HepG2 (cell line): ENCODE measurements around the gene RPLP2. TPM values are rescaled to one million over a fixed set of nuclear protein-coding genes. Genes with fewer than 3 reads are reported as not detected.

Experiments used
- ADNP ChIP-seq: sonication (generic); formaldehyde crosslinking; IDR thresholded peaks from 2 replicates; pipeline ENCODE4 v1.4.0; 2020; ENCODE audit warnings: missing genetic modification reagents
- CENPBD1 ChIP-seq: sonication (generic); formaldehyde crosslinking; IDR thresholded peaks from 2 replicates; pipeline ENCODE4 v1.8.0; 2022; ENCODE audit warnings: missing genetic modification reagents, low read depth, mild to moderate bottlenecking, borderline replicate concordance
- ELF4 ChIP-seq: sonication (generic); formaldehyde crosslinking; IDR thresholded peaks from 2 replicates; pipeline ENCODE4 v1.5.0; 2020; ENCODE audit warnings: missing genetic modification reagents, mild to moderate bottlenecking, moderate library complexity, borderline replicate concordance
- FOXK2 ChIP-seq: fragments of 450-650 bp; IDR thresholded peaks from 2 replicates; pipeline ENCODE4 v1.6.1; 2016
- HMG20A ChIP-seq: IDR thresholded peaks from 2 replicates; pipeline ENCODE4 v1.6.1; 2016; ENCODE audit warnings: borderline replicate concordance
- HNRNPK ChIP-seq: fragments of 200-400 bp; formaldehyde crosslinking; IDR thresholded peaks from 2 replicates; pipeline ENCODE4 v1.6.1; 2018; ENCODE audit warnings: low read length, low read depth, moderate library complexity, mild to moderate bottlenecking; ENCODE audit not compliant: poor library complexity, severe bottlenecking
- JARID2 ChIP-seq: sonication (generic); formaldehyde crosslinking; IDR thresholded peaks from 2 replicates; pipeline ENCODE4 v1.8.1; 2023; ENCODE audit warnings: missing genetic modification reagents, inconsistent platforms; ENCODE audit not compliant: insufficient replicate concordance
- KAT2B ChIP-seq: fragments of 150-350 bp; IDR thresholded peaks from 2 replicates; pipeline ENCODE4 v1.6.1; 2014; ENCODE audit warnings: low read depth, low read length, borderline replicate concordance
- NFAT5 ChIP-seq: sonication (generic); formaldehyde crosslinking; IDR thresholded peaks from 2 replicates; pipeline ENCODE4 v1.4.0; 2020; ENCODE audit warnings: missing genetic modification reagents
- NKX3-1 ChIP-seq: sonication (generic); formaldehyde crosslinking; IDR thresholded peaks from 2 replicates; pipeline ENCODE4 v1.5.0; 2020; ENCODE audit warnings: missing genetic modification reagents
- NR2F1 ChIP-seq, 2 experiments: fragments of 450-650 bp in 1 of 2; formaldehyde crosslinking in 1 of 2; IDR thresholded peaks; 2 replicates each; pipeline versions ENCODE4 v1.5.0 to v1.6.1; 2016 to 2020; ENCODE audit warnings: mild to moderate bottlenecking in 1 of 2, missing compliant biosample characterization in 1 of 2, missing genetic modification reagents in 1 of 2, moderate library complexity in 1 of 2
- POLR2AphosphoS5 ChIP-seq: IDR thresholded peaks from 2 replicates; pipeline ENCODE4 v1.6.1; 2012; ENCODE audit warnings: low read depth, low read length
- RBAK ChIP-seq: sonication (generic); formaldehyde crosslinking; IDR thresholded peaks from 2 replicates; pipeline ENCODE4 v1.5.1; 2020; ENCODE audit warnings: mild to moderate bottlenecking, missing genetic modification reagents
- SMAD9 ChIP-seq: sonication (generic); formaldehyde crosslinking; IDR thresholded peaks from 2 replicates; pipeline ENCODE4 v1.5.1; 2020; ENCODE audit warnings: mild to moderate bottlenecking, missing genetic modification reagents
- SNAI1 ChIP-seq: sonication (generic); formaldehyde crosslinking; IDR thresholded peaks from 2 replicates; pipeline ENCODE4 v1.5.0; 2020; ENCODE audit warnings: mild to moderate bottlenecking, missing genetic modification reagents, borderline replicate concordance
- SPEN ChIP-seq: sonication (generic); formaldehyde crosslinking; IDR thresholded peaks from 2 replicates; pipeline ENCODE4 v1.5.1; 2020; ENCODE audit warnings: low read depth, mild to moderate bottlenecking, missing genetic modification reagents
- SUZ12 ChIP-seq: fragments of 150-350 bp; IDR thresholded peaks from 2 replicates; pipeline ENCODE4 v1.6.1; 2014; ENCODE audit warnings: low read depth, low read length
- TBX2 ChIP-seq: sonication (generic); formaldehyde crosslinking; IDR thresholded peaks from 2 replicates; pipeline ENCODE4 v1.5.0; 2020; ENCODE audit warnings: missing genetic modification reagents, mild to moderate bottlenecking, borderline replicate concordance
- THAP7 ChIP-seq: sonication (generic); formaldehyde crosslinking; IDR thresholded peaks from 2 replicates; pipeline ENCODE4 v1.8.1; 2023; ENCODE audit warnings: mild to moderate bottlenecking, missing genetic modification reagents
- ZFP36L1 ChIP-seq: sonication (generic); formaldehyde crosslinking; IDR thresholded peaks from 2 replicates; pipeline ENCODE4 v1.8.0; 2022; ENCODE audit warnings: mild to moderate bottlenecking, missing genetic modification reagents, moderate library complexity
- ZNF337 ChIP-seq: sonication (generic); formaldehyde crosslinking; IDR thresholded peaks from 2 replicates; pipeline ENCODE4 v1.5.1; 2020; ENCODE audit warnings: missing genetic modification reagents, low read depth, mild to moderate bottlenecking, borderline replicate concordance
- ZNF510 ChIP-seq: sonication (generic); formaldehyde crosslinking; IDR thresholded peaks from 2 replicates; pipeline ENCODE4 v1.4.0; 2020; ENCODE audit warnings: low read depth, mild to moderate bottlenecking, missing genetic modification reagents
- ZNF672 ChIP-seq: sonication (generic); formaldehyde crosslinking; IDR thresholded peaks from 2 replicates; pipeline ENCODE4 v1.8.1; 2022; ENCODE audit warnings: missing genetic modification reagents
- ZNF83 ChIP-seq: sonication (generic); formaldehyde crosslinking; IDR thresholded peaks from 2 replicates; pipeline ENCODE4 v1.4.0; 2020; ENCODE audit warnings: missing genetic modification reagents, mild to moderate bottlenecking, borderline replicate concordance
- polyA plus RNA-seq, 8 experiments: library from polyadenylated mRNA; depleted of rRNA in 3 of 8; stranded (reverse) in 7 of 8; unstranded in 1 of 8; fragments of >200 nt; fragmentation: Illumina TruSeq in 4 of 8; extraction: Trizol in 4 of 8; gene quantifications; 2 replicates each; pipeline versions ENCODE4 v1.2.1 to v1.2.3, GENCODE V29; 2011 to 2016; ENCODE audit warnings: low read depth in 4 of 8, missing spikeins in 1 of 8, mixed read lengths in 1 of 8; ENCODE audit not compliant: insufficient read depth in 1 of 8
- total RNA-seq, 5 experiments: library from RNA; depleted of rRNA; stranded (reverse); fragments of >200 nt; fragmentation: Illumina TruSeq; extraction: Trizol; gene quantifications; 2 replicates each; pipeline ENCODE4 v1.2.3, GENCODE V29; 2016; ENCODE audit warnings: low read depth in 1 of 5

The RPLP2 gene
- total and polyA plus RNA-seq, 2 of the 13 experiments (the other 11 are each of a cell fraction or from before 2014, with no cell fraction given), result 978 to 2,106 TPM

- TF ChIP-seq TBX2 (CRISPR knock-in tag) (no peak), POLR2AphosphoS5 (no peak), ZNF83 (no peak), KAT2B (no peak), NFAT5 (CRISPR knock-in tag) (no peak), SPEN (0 out of 2 replicates have a peak, but pooled peaks have one; percentile 1), RBAK (CRISPR knock-in tag) (no peak), HMG20A (CRISPR knock-in tag) (no peak), CENPBD1 (no peak), FOXK2 (no peak), ZFP36L1 (no peak), SNAI1 (CRISPR knock-in tag) (no peak), NR2F1 (CRISPR knock-in tag; IDR thresholded peaks at IDR 0.05) (no peak), SMAD9 (CRISPR knock-in tag) (no peak), HNRNPK (peak; percentile 92), JARID2 (CRISPR knock-in tag) (no peak), ZNF337 (CRISPR knock-in tag) (no peak), ADNP (CRISPR knock-in tag) (no peak), ELF4 (CRISPR knock-in tag) (no peak), NKX3-1 (CRISPR knock-in tag) (no peak), ZNF672 (CRISPR knock-in tag) (no peak), THAP7 (CRISPR knock-in tag) (no peak), ZNF510 (CRISPR knock-in tag) (no peak), SUZ12 (no peak)
These were observed 33.0 kb upstream of the RPLP2 start (continued) for GRCh38 chr11:776561-777287.
